Heart left ventricle (tissue), 13 donors: ENCODE data around the gene LRP5.

Source experiments
- CTCF ChIP-seq, 12 donors: fragments of 200-600 bp; sonication (generic) in 4 of 12; IDR thresholded peaks; one replicate each; pipeline versions ENCODE4 v1.5.0 to v1.8.0; 2018 to 2022; ENCODE audit warnings: antibody characterized with exemption in 12 of 12, mild to moderate bottlenecking in 5 of 12
- POLR2A ChIP-seq, 2 donors: fragments of 450-650 bp; IDR thresholded peaks; one replicate each; pipeline ENCODE4 v1.6.1; 2017; ENCODE audit warnings: antibody characterized with exemption in 2 of 2, mild to moderate bottlenecking in 2 of 2, moderate library complexity in 2 of 2
- donor health status: ischemic (EF 13 %, LVEDD 7.1; RV severe dilation, severe dysfunction).
- donor health status: DM: no; HTN: yes; CAD: no.
- donor health status: DM: no; HTN: no; CAD: no.
- donor health status: ischemic (EF 25% LVEDD 6.9; RV normal size, moderate dysfunction).
- donor health status: ischemic (EF 25% LVEDD 5.7; RV mildly dilated, moderate dysfunction).
- donor health status: ischemic (EF 35%, LVEDD 5.7; RV mildly dilated, moderate dysfunction).
- donor health status: nonischemic (EF 11% LVEDD 7.7; RV severe dilation, severe dysfunction).
- donor health status: DM: yes; HTN: yes; CAD: no.
- donor health status: PGD.
- donor health status: ischemic (EF 29% LVEDD 5.4; RV normal size, mild dysfunction).
- donor health status: nonischemic (EF 23%, LVEDD 6.1; RV moderate dilation, normal function).

DNA sequence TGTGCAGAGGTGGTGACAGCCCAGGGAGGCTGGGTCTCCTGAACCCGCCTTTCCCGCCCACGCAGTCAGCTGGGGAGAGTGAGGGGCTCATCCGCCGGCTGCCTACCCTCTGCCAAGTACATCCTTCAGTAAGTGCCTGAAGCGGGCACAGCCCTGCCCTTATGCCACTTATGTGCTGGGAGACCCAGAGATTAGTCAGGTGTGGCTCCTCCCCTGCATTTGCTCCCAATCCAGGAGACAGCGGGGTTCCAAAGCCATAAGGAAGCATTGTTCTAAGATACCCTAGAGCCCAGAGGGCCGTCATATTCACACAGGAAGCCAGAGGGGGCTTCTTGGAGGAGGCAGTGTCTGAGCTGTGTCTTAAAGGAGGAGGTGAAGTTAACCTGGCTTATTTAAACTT is 142.4 kb downstream of the LRP5 start:
- no peak for TF ChIP-seq CTCF (IDR thresholded peaks at IDR 0.05)
- no peak for TF ChIP-seq POLR2A (IDR thresholded peaks at IDR 0.05)
